ENCODE results near the gene FAM149B1. TPM values are rescaled to one million over a fixed set of nuclear protein-coding genes. Genes with fewer than 3 reads are reported as not detected.

Gene FAM149B1
- total RNA-seq, 2 experiments from 2014 or later = 7.0 to 7.7 TPM

GRCh38 chr10:73226663-73227062 lies 58.7 kb downstream of the FAM149B1 start:
- H3K27ac ChIP-seq (ENCODE audit: low read depth in 1 of 2, low read length in 2 of 2) = no peak overlapping the region
- intact Hi-C loops (cut with DNase I, micrococcal nuclease) = no loop called here
- Mint-ChIP-seq H3K9me3 (no peaks in the 10 kb centered on the region), H3K4me3 (no peak overlapping the region), H3K4me1 (ENCODE audit: low read depth) (no peaks in the 10 kb centered on the region), H3K27me3 (no peaks in the 10 kb centered on the region), H3K27ac (no peak overlapping the region), H3K36me3 (ENCODE audit: low read depth) (peaks cover 31% of the 10 kb centered on the region)
- ChIA-PET POLR2A (no interaction called here), CTCF (interaction anchor here (0.5 kb wide), 2 partner anchors 20 to 631 kb away, joined by 3 read pairs; partner anchors contain the start of gene DNAJC9)
- no peaks in the 10 kb centered on the region for H3K4me1 ChIP-seq (ENCODE audit: insufficient read depth, low read length)
- H3K36me3 ChIP-seq (ENCODE audit: insufficient read depth, low read length) = peaks cover 10% of the 10 kb centered on the region
- ATAC-seq (ENCODE audit: poor library complexity) (no peak), DNase-seq (no peak)
- no peak for TF ChIP-seq CTCF (IDR thresholded peaks at IDR 0.05)
- H3K27me3 ChIP-seq (ENCODE audit: control insufficient read depth in 1 of 2, insufficient read depth in 2 of 2, low read length in 2 of 2) = no peaks in the 10 kb centered on the region
- no peak overlapping the region for H3K4me3 ChIP-seq (ENCODE audit: low read length)
- no peaks in the 10 kb centered on the region for H3K9me3 ChIP-seq (ENCODE audit: control insufficient read depth in 1 of 2, insufficient read depth in 1 of 2, low read length in 2 of 2)

- Mint-ChIP-seq H3K36me3 (ENCODE audit: low read depth) (peaks cover 30% of the 10 kb centered on the region), H3K4me1 (ENCODE audit: low read depth) (no peaks in the 10 kb centered on the region), H3K9me3 (no peaks in the 10 kb centered on the region), H3K4me3 (no peak overlapping the region), H3K27me3 (no peaks in the 10 kb centered on the region), H3K27ac (no peak overlapping the region)
- ChIA-PET POLR2A (no interaction called here), CTCF (no interaction called here)
- H3K36me3 ChIP-seq (ENCODE audit: insufficient read depth, low read length) = peaks cover 17% of the 10 kb centered on the region
- DNase-seq (no peak), ATAC-seq (ENCODE audit: poor library complexity) (no peak)
- intact Hi-C loops (cut with DNase I, micrococcal nuclease) = no loop called here
- H3K27me3 ChIP-seq (ENCODE audit: control insufficient read depth in 1 of 2, insufficient read depth in 2 of 2, low read length in 2 of 2) = no peaks in the 10 kb centered on the region
- H3K4me3 ChIP-seq (ENCODE audit: low read length) = no peak overlapping the region
- no peaks in the 10 kb centered on the region for H3K4me1 ChIP-seq (ENCODE audit: insufficient read depth, low read length)
- no peak overlapping the region for H3K27ac ChIP-seq (ENCODE audit: low read depth in 1 of 2, low read length in 2 of 2)
- no peak for TF ChIP-seq CTCF (IDR thresholded peaks at IDR 0.05)
- H3K9me3 ChIP-seq (ENCODE audit: control insufficient read depth in 1 of 2, insufficient read depth in 1 of 2, low read length in 2 of 2) = no peaks in the 10 kb centered on the region
Observed at GRCh38 chr10:73228247-73228646, 60.3 kb downstream of the FAM149B1 start.

GRCh38 chr10:73229567-73229966 lies 61.6 kb downstream of the FAM149B1 start:
- H3K9me3 ChIP-seq (ENCODE audit: control insufficient read depth in 1 of 2, insufficient read depth in 1 of 2, low read length in 2 of 2) = no peaks in the 10 kb centered on the region
- DNase-seq (no peak), ATAC-seq (ENCODE audit: poor library complexity) (no peak)
- H3K27ac Mint-ChIP-seq = no peak overlapping the region
- POLR2A ChIA-PET = no interaction called here
- no peak overlapping the region for H3K4me3 ChIP-seq (ENCODE audit: low read length)
- H3K27me3 ChIP-seq (ENCODE audit: control insufficient read depth in 1 of 2, insufficient read depth in 2 of 2, low read length in 2 of 2) = no peaks in the 10 kb centered on the region
- CTCF ChIA-PET = no interaction called here
- H3K4me1 Mint-ChIP-seq (ENCODE audit: low read depth) = no peaks in the 10 kb centered on the region
- no peaks in the 10 kb centered on the region for H3K9me3 Mint-ChIP-seq
- H3K27ac ChIP-seq (ENCODE audit: low read depth in 1 of 2, low read length in 2 of 2) = no peak overlapping the region
- H3K27me3 Mint-ChIP-seq = no peaks in the 10 kb centered on the region
- peaks cover 26% of the 10 kb centered on the region for H3K36me3 ChIP-seq (ENCODE audit: insufficient read depth, low read length)
- TF ChIP-seq CTCF (IDR thresholded peaks at IDR 0.05) = no peak
- peaks cover 40% of the 10 kb centered on the region for H3K36me3 Mint-ChIP-seq (ENCODE audit: low read depth)
- no peak overlapping the region for H3K4me3 Mint-ChIP-seq
- intact Hi-C loops (cut with DNase I, micrococcal nuclease) = no loop called here
- no peaks in the 10 kb centered on the region for H3K4me1 ChIP-seq (ENCODE audit: insufficient read depth, low read length)
